Panc1 (cell line): ENCODE measurements around the gene DCAF8. TPM values are rescaled to one million over a fixed set of nuclear protein-coding genes. Genes with fewer than 3 reads are reported as not detected.
A peak's percentile ranks its signal among the peaks of the same experiment; 100 is the strongest.

Source experiments
- ATAC-seq: fragments of 200-7000 bp; cut with Tn5 transposase; 2 replicates; pipeline ENCODE4 v1.9.1; 2020; ENCODE audit warnings: mild to moderate bottlenecking, moderate library complexity
- BruUV-seq: library from RNA; stranded (reverse); fragments of 400-500 nt; replicated peaks from 2 replicates; lab custom pipeline; 2021; lab: Mats Ljungman, UMichigan
- CTCF ChIA-PET: fragments of 300-600 bp; sonication (Branson Sonifier 250); formaldehyde crosslinking; loops from one replicate; lab custom pipeline; 2022; ENCODE audit warnings: antibody characterized with exemption; lab: Charles Lee
- POLR2A ChIA-PET: fragments of 300-600 bp; sonication (Branson Sonifier 250); formaldehyde crosslinking; loops from one replicate; lab custom pipeline; 2022; ENCODE audit warnings: antibody characterized with exemption; lab: Charles Lee
- DNase-seq: peaks from one replicate; pipeline ENCODE4 v3.0.0-alpha.2; 2010; ENCODE audit warnings: low read depth, low spot score
- H3K27ac ChIP-seq: 2 replicates; pipeline ENCODE4 v1.5.1; 2011; ENCODE audit warnings: mild to moderate bottlenecking, low read length, inconsistent platforms
- H3K27me3 ChIP-seq: fragments of 200-500 bp; sonication (Bioruptor generic); 2 replicates; pipeline ENCODE4 v1.6.0; 2014; ENCODE audit warnings: low read length, inconsistent platforms; ENCODE audit not compliant: control insufficient read depth, insufficient read depth
- H3K36me3 ChIP-seq: fragments of 200-500 bp; sonication (Bioruptor generic); 2 replicates; pipeline ENCODE4 v1.5.1; 2014; ENCODE audit warnings: inconsistent platforms, mild to moderate bottlenecking, low read length, moderate library complexity; ENCODE audit not compliant: control insufficient read depth, insufficient read depth
- H3K4me1 ChIP-seq: 2 replicates; pipeline ENCODE4 v1.5.1; 2011; ENCODE audit warnings: inconsistent platforms, mild to moderate bottlenecking, low read length, moderate library complexity; ENCODE audit not compliant: control insufficient read depth, insufficient read depth
- H3K4me3 ChIP-seq, 2 experiments: 2 replicates each; pipeline ENCODE4 v1.5.1; 2011 to 2012; ENCODE audit warnings: low read depth in 2 of 2, low read length in 2 of 2, mild to moderate bottlenecking in 2 of 2, inconsistent platforms in 1 of 2, moderate library complexity in 1 of 2
- H3K9me3 ChIP-seq: fragments of 200-500 bp; sonication (Bioruptor generic); 2 replicates; pipeline ENCODE4 v1.5.1; 2014; ENCODE audit warnings: low read depth, mild to moderate bottlenecking, inconsistent platforms, low read length, moderate library complexity; ENCODE audit not compliant: control insufficient read depth, insufficient read depth
- POLR2AphosphoS5 ChIP-seq: IDR thresholded peaks from 2 replicates; pipeline ENCODE4 v1.6.1; 2012; ENCODE audit warnings: mild to moderate bottlenecking, low read depth, low read length, moderate library complexity
- SIN3A ChIP-seq: IDR thresholded peaks from 2 replicates; pipeline ENCODE4 v1.6.1; 2012; ENCODE audit warnings: low read depth, mild to moderate bottlenecking, low read length, moderate library complexity, borderline replicate concordance; ENCODE audit not compliant: insufficient read depth
- TCF7L2 ChIP-seq: IDR thresholded peaks from 2 replicates; pipeline ENCODE4 v1.6.1; 2011; ENCODE audit warnings: mild to moderate bottlenecking, low read depth, low read length, inconsistent platforms
- in situ Hi-C: cut with HindIII; loops from 2 replicates; pipeline ENCODE4 v1.10.0; 2016; ENCODE audit warnings: low sequenced_read_pairs, low pct_unique_long_range_greater_than_20kb
- intact Hi-C: fragments of 100-400 bp; cut with micrococcal nuclease; formaldehyde crosslinking; loops from one replicate; pipeline ENCODE4 v1.10.0; 2022; ENCODE audit not compliant: unreplicated experiment
- total RNA-seq: library from RNA; stranded (reverse); gene quantifications from one replicate; pipeline ENCODE4 v1.2.1, GENCODE V29; 2021; ENCODE audit not compliant: unreplicated experiment
- TF ChIP-seq, protein P1 (sequence below), 2 experiments: IDR thresholded peaks; 2 replicates each; pipeline ENCODE4 v1.6.1; 2011 to 2012; ENCODE audit warnings: low read depth in 2 of 2, control low read depth in 1 of 2, low read length in 1 of 2, mild to moderate bottlenecking in 1 of 2, moderate library complexity in 1 of 2; ENCODE audit not compliant: insufficient read depth in 1 of 2
- TF ChIP-seq, protein P2 (sequence below): fragments of 450-650 bp; IDR thresholded peaks from 2 replicates; pipeline ENCODE4 v1.5.1; 2017; ENCODE audit warnings: mild to moderate bottlenecking

DCAF8 gene
- total RNA-seq, 1 experiment from 2014 or later: 127 TPM

DNA sequence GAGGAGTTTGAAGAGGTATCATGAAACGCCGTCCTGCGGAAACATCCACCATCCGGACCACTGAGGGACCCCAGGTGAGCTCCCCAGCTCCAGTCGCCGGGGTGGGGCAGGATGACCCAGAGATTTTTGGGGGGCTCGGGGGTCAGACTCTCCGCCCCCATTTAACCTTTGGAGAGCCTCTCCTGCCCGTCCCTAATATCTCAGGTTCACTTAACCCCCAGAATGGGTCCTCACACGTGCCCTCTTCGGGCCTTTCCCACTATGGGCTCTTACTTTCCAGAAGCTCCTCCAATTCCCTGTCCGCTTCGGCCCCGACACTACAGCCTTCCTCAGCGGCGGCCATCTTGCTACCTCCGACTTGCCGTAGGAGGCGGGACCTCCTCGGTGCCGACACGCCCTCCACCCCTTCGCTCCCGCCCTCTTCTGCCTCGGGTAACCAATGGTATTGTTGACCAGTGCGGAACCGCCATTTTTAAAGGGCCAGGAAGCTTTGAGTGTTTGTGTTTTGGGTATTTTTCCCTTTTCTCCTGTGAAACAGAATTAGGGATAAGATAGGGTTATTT lies 22.5 kb upstream of the DCAF8 start, which contains the start of gene PEX19:
Gene PEX19 (minus strand): TSS at position 352 of the 563 bp plus-strand sequence. CDS start 9 bp downstream, at position 343.
- in situ Hi-C loops: no loop called here
- TF ChIP-seq POLR2AphosphoS5 (peak; percentile 91), SIN3A (peak; percentile 97; the same call in 1 of the 2 replicates), TCF7L2 (no peak)
- TF ChIP-seq, protein P1, sequence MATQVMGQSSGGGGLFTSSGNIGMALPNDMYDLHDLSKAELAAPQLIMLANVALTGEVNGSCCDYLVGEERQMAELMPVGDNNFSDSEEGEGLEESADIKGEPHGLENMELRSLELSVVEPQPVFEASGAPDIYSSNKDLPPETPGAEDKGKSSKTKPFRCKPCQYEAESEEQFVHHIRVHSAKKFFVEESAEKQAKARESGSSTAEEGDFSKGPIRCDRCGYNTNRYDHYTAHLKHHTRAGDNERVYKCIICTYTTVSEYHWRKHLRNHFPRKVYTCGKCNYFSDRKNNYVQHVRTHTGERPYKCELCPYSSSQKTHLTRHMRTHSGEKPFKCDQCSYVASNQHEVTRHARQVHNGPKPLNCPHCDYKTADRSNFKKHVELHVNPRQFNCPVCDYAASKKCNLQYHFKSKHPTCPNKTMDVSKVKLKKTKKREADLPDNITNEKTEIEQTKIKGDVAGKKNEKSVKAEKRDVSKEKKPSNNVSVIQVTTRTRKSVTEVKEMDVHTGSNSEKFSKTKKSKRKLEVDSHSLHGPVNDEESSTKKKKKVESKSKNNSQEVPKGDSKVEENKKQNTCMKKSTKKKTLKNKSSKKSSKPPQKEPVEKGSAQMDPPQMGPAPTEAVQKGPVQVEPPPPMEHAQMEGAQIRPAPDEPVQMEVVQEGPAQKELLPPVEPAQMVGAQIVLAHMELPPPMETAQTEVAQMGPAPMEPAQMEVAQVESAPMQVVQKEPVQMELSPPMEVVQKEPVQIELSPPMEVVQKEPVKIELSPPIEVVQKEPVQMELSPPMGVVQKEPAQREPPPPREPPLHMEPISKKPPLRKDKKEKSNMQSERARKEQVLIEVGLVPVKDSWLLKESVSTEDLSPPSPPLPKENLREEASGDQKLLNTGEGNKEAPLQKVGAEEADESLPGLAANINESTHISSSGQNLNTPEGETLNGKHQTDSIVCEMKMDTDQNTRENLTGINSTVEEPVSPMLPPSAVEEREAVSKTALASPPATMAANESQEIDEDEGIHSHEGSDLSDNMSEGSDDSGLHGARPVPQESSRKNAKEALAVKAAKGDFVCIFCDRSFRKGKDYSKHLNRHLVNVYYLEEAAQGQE (IDR thresholded peaks at IDR 0.05; ENCODE audit: insufficient read depth in 1 of 2, low read depth in 2 of 2, low read length in 1 of 2): 0 out of 4 replicates have a peak, but pooled peaks of 1 of the 2 experiments have one; percentile 45
- TF ChIP-seq, protein P2, sequence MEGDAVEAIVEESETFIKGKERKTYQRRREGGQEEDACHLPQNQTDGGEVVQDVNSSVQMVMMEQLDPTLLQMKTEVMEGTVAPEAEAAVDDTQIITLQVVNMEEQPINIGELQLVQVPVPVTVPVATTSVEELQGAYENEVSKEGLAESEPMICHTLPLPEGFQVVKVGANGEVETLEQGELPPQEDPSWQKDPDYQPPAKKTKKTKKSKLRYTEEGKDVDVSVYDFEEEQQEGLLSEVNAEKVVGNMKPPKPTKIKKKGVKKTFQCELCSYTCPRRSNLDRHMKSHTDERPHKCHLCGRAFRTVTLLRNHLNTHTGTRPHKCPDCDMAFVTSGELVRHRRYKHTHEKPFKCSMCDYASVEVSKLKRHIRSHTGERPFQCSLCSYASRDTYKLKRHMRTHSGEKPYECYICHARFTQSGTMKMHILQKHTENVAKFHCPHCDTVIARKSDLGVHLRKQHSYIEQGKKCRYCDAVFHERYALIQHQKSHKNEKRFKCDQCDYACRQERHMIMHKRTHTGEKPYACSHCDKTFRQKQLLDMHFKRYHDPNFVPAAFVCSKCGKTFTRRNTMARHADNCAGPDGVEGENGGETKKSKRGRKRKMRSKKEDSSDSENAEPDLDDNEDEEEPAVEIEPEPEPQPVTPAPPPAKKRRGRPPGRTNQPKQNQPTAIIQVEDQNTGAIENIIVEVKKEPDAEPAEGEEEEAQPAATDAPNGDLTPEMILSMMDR: no peak
- Histone ChIP-seq H3K4me3 (peak within 1 kb of the TSS; percentile 87 to 89), H3K9me3 (no peaks in the 10 kb centered on the region), H3K36me3 (peaks cover 4% of the 10 kb centered on the region; the same call in 1 of the 2 replicates), H3K4me1 (0 out of 2 replicates have a peak, but pooled peaks cover 5% of the 10 kb centered on the region), H3K27me3 (no peaks in the 10 kb centered on the region), H3K27ac (peak within 1 kb of the TSS; percentile 86)
- CTCF ChIA-PET: interaction anchor here (0.6 kb wide), 1 partner anchor 731 kb away, joined by 5 read pairs; no protein-coding TSS in a partner anchor
- intact Hi-C loops: no loop called here
- POLR2A ChIA-PET: interaction anchor here (0.5 to 1.6 kb wide), 3 partner anchors 17 to 181 kb away, joined by 3 to 13 read pairs (median 8); partner anchors contain the start of gene DCAF8
- ATAC-seq (peak; percentile 99), DNase-seq (no peak)
- BruUV-seq: TSS peak; percentile 81

DNA sequence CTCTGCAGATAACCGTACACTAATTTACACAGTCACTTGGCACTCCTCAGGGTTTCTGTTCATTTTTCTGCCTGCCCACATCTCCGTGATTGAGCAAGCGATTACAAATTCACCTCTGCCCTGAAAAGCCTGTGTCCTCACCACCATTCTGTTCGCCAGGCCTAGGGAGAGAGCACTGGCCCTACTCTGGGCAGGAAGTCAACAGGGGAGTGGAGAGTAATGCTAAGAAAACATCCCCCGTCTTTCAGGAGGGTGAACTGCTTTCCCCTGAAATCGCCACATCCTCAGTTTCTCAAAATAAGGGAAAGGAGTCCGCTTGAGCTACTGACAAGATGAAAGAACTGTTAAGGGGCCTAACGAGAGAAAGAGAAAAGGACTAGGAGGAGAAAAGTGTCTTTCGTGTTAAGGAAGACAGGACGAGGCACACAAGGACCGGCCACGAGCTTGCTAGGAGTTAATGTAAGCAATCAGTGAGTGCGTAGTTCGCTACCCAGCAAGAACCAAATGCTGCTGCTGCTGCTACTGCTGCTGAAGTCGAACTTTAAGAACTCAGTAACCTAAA lies 22.0 kb upstream of the DCAF8 start:
- DNase-seq (no peak), ATAC-seq (peak; percentile 58)
- peak overlapping the region; percentile 87 to 89 for H3K4me3 ChIP-seq
- no TSS peak for BruUV-seq
- no peaks in the 10 kb centered on the region for H3K9me3 ChIP-seq
- POLR2A ChIA-PET: interaction anchor here (0.5 to 1.6 kb wide), 2 partner anchors 17 to 21 kb away, joined by 8 to 13 read pairs; partner anchors contain the start of gene DCAF8
- peak overlapping the region; percentile 86 for H3K27ac ChIP-seq
- peaks cover 7% of the 10 kb centered on the region for H3K36me3 ChIP-seq
- no peaks in the 10 kb centered on the region for H3K27me3 ChIP-seq
- intact Hi-C loops (no loop called here), in situ Hi-C loops (no loop called here)
- CTCF ChIA-PET: no interaction called here
- TF ChIP-seq SIN3A (no peak), POLR2AphosphoS5 (no peak), TCF7L2 (no peak)
- TF ChIP-seq, protein P2: no peak
- TF ChIP-seq, protein P1 (IDR thresholded peaks at IDR 0.05; ENCODE audit: insufficient read depth in 1 of 2, low read depth in 2 of 2, low read length in 1 of 2): no peak
- 0 out of 2 replicates have a peak, but pooled peaks cover 5% of the 10 kb centered on the region for H3K4me1 ChIP-seq
